GM12872 (cell line): ENCODE data around the gene SCO2.

ENCODE experiments used
- TF ChIP-seq, protein P1 (sequence below): IDR thresholded peaks from 3 replicates; pipeline ENCODE4 v1.5.1; 2011; ENCODE audit warnings: low read depth, mild to moderate bottlenecking, low read length, moderate library complexity; ENCODE audit not compliant: insufficient read depth

The SCO2 gene

DNA sequence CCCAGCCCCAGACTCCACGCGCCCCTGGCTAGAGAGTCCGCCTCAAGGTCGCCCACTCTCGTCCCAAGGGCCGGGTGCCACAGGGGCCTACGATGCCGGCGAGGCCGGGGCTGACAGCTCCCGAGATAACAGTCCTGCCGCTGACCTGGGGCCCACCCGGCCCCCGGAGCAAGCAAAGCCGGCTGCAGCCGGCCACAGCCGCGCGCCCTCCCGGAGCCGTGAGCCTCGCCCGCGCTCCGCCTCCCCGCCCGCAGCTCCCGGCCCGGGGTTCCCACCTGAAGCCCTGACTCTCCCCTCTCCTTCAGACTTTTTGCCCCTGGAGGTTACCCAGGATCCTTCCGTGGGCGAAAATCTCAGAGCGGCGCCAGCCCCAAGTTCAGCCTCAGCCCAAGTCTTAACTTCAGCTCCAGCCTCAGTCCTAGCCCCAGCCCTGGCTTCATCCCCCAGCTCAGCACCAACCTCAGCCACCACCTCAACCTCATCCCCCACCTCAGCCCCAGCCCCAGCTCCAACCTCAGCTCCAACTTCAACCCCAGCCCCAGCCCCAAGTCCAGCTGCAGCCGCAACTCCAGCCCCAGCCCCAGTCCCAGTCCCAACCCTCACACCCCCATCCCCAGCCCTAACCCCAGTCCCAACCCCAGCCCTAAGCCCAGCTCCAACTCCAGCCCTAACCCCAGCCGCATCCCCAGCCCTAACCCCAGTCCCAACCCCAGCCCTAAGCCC, 22.0 kb upstream of the SCO2 start:
- TF ChIP-seq, protein P1, sequence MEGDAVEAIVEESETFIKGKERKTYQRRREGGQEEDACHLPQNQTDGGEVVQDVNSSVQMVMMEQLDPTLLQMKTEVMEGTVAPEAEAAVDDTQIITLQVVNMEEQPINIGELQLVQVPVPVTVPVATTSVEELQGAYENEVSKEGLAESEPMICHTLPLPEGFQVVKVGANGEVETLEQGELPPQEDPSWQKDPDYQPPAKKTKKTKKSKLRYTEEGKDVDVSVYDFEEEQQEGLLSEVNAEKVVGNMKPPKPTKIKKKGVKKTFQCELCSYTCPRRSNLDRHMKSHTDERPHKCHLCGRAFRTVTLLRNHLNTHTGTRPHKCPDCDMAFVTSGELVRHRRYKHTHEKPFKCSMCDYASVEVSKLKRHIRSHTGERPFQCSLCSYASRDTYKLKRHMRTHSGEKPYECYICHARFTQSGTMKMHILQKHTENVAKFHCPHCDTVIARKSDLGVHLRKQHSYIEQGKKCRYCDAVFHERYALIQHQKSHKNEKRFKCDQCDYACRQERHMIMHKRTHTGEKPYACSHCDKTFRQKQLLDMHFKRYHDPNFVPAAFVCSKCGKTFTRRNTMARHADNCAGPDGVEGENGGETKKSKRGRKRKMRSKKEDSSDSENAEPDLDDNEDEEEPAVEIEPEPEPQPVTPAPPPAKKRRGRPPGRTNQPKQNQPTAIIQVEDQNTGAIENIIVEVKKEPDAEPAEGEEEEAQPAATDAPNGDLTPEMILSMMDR = no peak

DNA sequence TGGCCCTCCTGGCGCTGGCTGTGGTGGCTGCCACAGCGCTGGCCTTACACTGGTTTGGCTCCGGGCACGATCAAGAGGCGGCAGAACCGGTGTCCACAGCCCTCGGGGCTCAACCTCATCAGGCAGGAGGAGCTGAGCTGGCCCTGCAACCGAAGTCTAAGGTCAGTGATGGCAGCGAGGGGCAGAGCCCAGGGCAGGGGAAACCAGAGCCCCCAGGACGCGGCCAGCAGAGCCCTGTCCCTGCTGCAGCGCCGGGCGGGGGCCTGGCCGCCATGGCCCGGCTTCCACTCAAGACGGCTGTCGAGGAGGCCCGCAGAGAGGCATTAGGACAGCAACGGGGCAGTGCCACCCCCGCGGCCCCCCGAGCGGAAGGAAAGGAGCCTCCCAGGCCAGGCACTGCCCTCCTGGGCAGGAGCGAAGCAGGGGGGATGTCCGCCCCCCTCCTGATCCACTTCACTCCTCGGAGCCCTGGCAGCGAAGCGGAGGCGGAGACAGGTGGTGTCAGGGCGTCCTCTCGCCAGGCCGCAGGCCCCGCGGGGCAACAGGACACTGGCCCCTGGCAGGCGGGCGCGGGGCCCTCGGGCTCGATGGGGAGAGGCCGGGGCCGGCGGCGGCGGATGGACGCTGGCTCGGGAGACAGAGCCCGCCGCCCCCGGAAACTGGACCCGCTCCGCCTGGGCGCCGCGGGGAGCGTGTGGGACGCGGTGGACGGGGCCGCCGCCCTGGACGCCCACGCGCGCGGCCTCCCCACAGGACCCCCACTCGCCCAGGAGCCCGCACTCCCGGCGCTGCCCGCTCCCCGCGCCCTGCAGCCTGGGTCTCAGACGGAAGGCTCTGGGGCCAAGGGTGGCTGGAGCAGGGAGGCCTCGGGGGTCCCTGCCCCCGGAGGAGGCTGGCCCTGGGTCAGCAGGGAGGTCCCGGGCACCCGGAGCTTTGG, 21.2 kb upstream of the SCO2 start:
- TF ChIP-seq, protein P1 = no peak

DNA sequence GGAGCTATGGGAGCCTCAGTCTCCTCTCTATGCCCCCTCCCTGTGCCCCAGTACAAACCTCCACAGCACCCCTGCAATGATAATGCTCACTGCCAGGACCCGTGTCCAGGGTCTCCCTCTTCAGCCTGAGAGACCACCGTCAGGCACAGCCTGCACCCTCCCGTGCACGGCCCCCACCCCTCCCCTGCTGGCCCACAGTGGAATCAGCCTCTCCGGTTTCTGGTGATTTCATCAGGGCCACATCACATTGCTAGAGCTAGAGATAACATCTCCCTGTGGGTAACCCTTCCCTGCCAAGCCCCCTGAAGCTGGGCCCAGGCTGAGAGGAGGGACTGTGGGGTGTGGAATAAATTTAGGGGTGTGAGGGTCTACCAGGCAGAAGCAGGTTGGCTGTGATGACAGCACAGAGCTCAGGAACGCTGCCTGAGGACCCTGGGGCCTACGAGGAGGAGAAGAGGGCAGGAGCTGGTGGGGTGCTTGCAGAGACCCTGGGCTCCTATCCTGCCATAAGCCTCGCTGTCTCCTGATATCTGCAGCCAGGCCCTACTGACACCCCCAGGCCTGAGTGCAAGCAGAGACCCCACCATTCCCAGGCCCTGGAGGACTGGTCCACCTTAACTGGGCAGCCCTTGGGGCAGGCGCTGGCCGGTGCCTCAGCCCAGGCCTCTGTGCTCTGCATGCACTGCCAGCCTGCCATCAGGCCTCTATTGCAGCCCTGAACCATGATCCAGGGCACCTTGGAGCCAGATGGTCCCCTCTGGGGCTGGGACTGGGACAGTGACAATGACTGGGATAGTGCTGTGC, 20.3 kb upstream of the SCO2 start, which contains the start of gene KLHDC7B:
Gene KLHDC7B, plus strand, starts transcription at position 378 of the 804 bp plus-strand sequence. Its CDS starts 345 bp downstream, at position 723.
- TF ChIP-seq, protein P1 = 0 out of 3 replicates have a peak, but pooled peaks have one; percentile 14

DNA sequence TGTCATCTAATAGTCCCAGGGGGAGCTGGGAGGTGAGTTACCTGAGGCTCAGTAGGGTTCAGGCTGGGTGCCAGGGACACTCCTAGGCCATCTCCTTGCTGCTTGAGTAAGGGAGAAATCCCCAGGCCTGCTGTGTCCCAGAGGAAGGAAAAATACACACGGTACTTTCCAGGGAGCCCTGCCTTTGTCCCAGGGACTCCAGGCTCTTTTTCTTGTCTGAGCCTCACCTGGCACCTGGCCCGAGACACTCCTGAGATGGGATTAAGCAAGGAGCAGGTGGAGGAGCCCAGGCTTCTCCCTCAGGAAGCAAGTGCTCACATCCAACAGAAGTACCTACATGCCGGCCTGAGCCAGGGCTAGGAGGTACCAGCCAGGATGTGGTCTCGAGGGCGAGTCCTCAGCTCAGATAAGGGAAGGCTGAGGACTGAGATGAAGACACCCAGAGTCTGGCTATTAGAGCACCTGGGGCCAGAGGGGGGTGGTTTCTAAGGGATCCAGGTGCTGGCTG, 19.4 kb upstream of the SCO2 start:
- TF ChIP-seq, protein P1 = no peak

DNA sequence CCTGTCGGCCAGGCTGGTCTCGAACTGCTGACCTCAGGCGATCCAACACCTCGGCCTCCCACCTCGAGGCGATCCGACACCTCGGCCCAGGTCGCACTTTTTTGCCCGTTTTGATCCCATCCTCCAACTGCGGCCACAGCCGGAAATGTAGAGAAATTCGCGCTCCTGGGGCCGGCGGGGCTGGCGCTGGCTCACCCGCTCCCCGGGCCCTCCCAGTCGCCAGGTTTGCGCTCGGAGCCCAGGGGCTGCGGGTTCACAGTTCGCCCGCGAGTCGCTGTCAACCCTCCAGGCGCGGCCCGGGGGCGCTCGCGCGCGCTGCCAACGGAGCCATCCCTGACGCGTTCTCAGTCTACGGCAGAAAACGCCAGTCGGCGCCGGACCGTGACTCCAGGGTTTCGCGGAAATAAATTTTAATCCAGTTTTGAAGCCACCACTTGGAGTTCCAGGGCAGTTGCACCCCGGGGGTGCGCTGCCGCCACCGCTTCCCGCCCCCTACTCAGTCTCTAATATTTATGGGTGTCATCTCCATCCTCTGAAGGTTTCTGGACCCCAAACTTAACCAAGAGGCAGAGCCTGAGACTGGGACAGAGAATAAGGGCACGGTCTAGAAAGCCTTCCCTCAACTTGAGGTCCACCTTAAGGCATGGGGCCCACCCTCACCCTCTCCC, 18.8 kb upstream of the SCO2 start:
- TF ChIP-seq, protein P1 = peak; percentile 72

DNA sequence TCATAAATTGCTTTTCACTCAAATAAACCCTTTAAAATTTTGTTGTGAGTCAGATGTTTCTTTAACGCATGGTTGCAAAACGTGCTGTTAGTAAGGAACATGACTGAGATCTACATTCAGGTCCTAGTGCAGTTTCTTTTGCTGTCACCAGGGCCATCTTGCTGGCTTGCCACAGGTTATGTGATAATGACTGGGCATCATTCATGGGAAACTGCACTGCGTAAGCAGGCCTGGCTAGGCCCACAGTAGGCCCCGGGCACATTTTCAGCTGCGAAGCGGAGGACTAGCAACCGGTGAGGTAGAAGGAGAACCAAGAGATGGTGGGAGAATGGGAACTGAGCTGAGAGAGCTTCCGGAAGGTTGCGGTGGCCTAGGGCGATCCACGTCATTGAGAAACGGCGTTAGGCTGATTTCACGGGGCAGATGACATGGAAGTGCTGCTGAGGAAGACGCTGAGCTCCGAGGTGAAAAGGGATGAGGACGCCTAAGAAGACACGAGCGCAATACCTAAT, 17.1 kb upstream of the SCO2 start:
- TF ChIP-seq, protein P1 = peak; percentile 40; the same call in 2 of the 3 replicates
